ENCODE results near the gene SNPH. TPM values are rescaled to one million over a fixed set of nuclear protein-coding genes. Genes with fewer than 3 reads are reported as not detected.

SNPH gene
- total RNA-seq, 1 donor from 2014 or later: 10.4 TPM

- no peak overlapping the region for H3K4me3 ChIP-seq
- intact Hi-C loops (cut with DNase I): no loop called here
- TF ChIP-seq CTCF (IDR thresholded peaks at IDR 0.05): no peak
Measured at GRCh38 chr20:1345756-1346093, 79.6 kb downstream of the SNPH start.

GRCh38 chr20:1346315-1346969, 80.3 kb downstream of the SNPH start:
- Histone ChIP-seq H3K27me3 (no peaks in the 10 kb centered on the region), H3K36me3 (no peaks in the 10 kb centered on the region), H3K4me3 (no peak overlapping the region), H3K27ac (no peak overlapping the region), H3K9me3 (peaks cover 0 to 9% of the 10 kb centered on the region in 2 donors), H3K4me1 (no peaks in the 10 kb centered on the region)
- TF ChIP-seq CTCF (IDR thresholded peaks at IDR 0.05): no peak
- no peak for DNase-seq (ENCODE audit: low spot score in 2 of 2)
- intact Hi-C loops (cut with DNase I): no loop called here

More at GRCh38 chr20:1345756-1346093, 79.6 kb downstream of the SNPH start:
- no peaks in the 10 kb centered on the region for H3K36me3 ChIP-seq
- H3K9me3 ChIP-seq: peaks cover 0 to 9% of the 10 kb centered on the region in 2 donors
- no peaks in the 10 kb centered on the region for H3K27me3 ChIP-seq
- no peak overlapping the region for H3K27ac ChIP-seq
- DNase-seq (ENCODE audit: low spot score in 2 of 2): no peak
- no peaks in the 10 kb centered on the region for H3K4me1 ChIP-seq

- Histone ChIP-seq H3K4me1 (no peaks in the 10 kb centered on the region), H3K9me3 (no peaks in the 10 kb centered on the region), H3K4me3 (no peak overlapping the region), H3K36me3 (peaks cover 0 to 12% of the 10 kb centered on the region in 2 donors), H3K27me3 (no peaks in the 10 kb centered on the region), H3K27ac (no peak overlapping the region)
- TF ChIP-seq CTCF (IDR thresholded peaks at IDR 0.05): no peak
- no peak for DNase-seq (ENCODE audit: low spot score in 2 of 2)
- intact Hi-C loops (cut with DNase I): no loop called here
Measured at GRCh38 chr20:1353956-1354355, 87.9 kb downstream of the SNPH start.

- DNase-seq (ENCODE audit: low spot score in 2 of 2): no peak
- no peak overlapping the region for H3K27ac ChIP-seq
- no peaks in the 10 kb centered on the region for H3K4me1 ChIP-seq
- intact Hi-C loops (cut with DNase I): no loop called here
- H3K4me3 ChIP-seq: no peak overlapping the region
- peaks cover 0 to 17% of the 10 kb centered on the region in 2 donors for H3K36me3 ChIP-seq
- no peaks in the 10 kb centered on the region for H3K27me3 ChIP-seq
- no peaks in the 10 kb centered on the region for H3K9me3 ChIP-seq
- no peak for TF ChIP-seq CTCF (IDR thresholded peaks at IDR 0.05)
Measured at GRCh38 chr20:1357921-1358671, 92.0 kb downstream of the SNPH start.

Other genes with a start within 250 kb of the SNPH start
- gene PSMF1, start 147.7 kb upstream of the SNPH start, total RNA-seq: 46.8 TPM
- gene TMEM74B, start 81.3 kb upstream of the SNPH start, total RNA-seq: not detected
- not detected for gene C20orf202, start 62.8 kb upstream of the SNPH start, total RNA-seq
- not detected for gene RAD21L1, start 40.2 kb upstream of the SNPH start, total RNA-seq
- not detected for gene SDCBP2, start 62.8 kb downstream of the SNPH start, total RNA-seq
- 202 TPM for gene FKBP1A, start 126.8 kb downstream of the SNPH start, total RNA-seq
- gene NSFL1C, start 200.6 kb downstream of the SNPH start, total RNA-seq: 58.5 TPM
- gene SIRPB2, start 225.1 kb downstream of the SNPH start, total RNA-seq: 8.6 TPM